Thoracic aorta (tissue), 2 donors: ENCODE data around the gene CNTN2. TPM values are rescaled to one million over a fixed set of nuclear protein-coding genes. Genes with fewer than 3 reads are reported as not detected.

Experiments
- ATAC-seq: fragments of 150-250 bp; one replicate; pipeline ENCODE4 v1.8.0; 2017; ENCODE audit warnings: low read depth; ENCODE audit not compliant: insufficient number of reproducible peaks, low FRiP score
- DNase-seq: peaks from one replicate; pipeline ENCODE4 v3.0.0-alpha.2; 2020; ENCODE audit warnings: low spot score
- H3K27ac ChIP-seq, 2 donors: fragments of 200-600 bp; sonication (generic); 1 replicate in 1 of 2; 2 replicates in 1 of 2; pipeline ENCODE4 v1.5.1; 2016; ENCODE audit warnings: mild to moderate bottlenecking in 2 of 2, moderate library complexity in 2 of 2
- H3K27me3 ChIP-seq: fragments of 200-600 bp; sonication (generic); replicated peaks from 2 replicates; pipeline ENCODE4 v1.6.0; 2016; ENCODE audit warnings: mild to moderate bottlenecking; ENCODE audit not compliant: insufficient read depth
- H3K36me3 ChIP-seq: fragments of 200-600 bp; sonication (generic); one replicate; pipeline ENCODE4 v1.5.1; 2016
- H3K4me1 ChIP-seq, 2 donors: fragments of 200-600 bp; sonication (generic); 1 replicate in 1 of 2; 2 replicates in 1 of 2; pipeline versions ENCODE4 v1.5.1 to v1.6.0; 2016; ENCODE audit warnings: low read depth in 2 of 2, mild to moderate bottlenecking in 1 of 2; ENCODE audit not compliant: control insufficient read depth in 1 of 2
- H3K4me3 ChIP-seq: fragments of 200-600 bp; sonication (generic); 2 replicates; pipeline ENCODE4 v1.5.1; 2016; ENCODE audit warnings: mild to moderate bottlenecking
- H3K9me3 ChIP-seq: fragments of 200-600 bp; sonication (generic); 2 replicates; pipeline ENCODE4 v1.5.1; 2016
- CTCF ChIP-seq: fragments of 200-600 bp; sonication (generic); IDR thresholded peaks from one replicate; pipeline ENCODE4 v1.5.1; 2019; ENCODE audit warnings: antibody characterized with exemption
- total RNA-seq, 2 donors: library from RNA; depleted of rRNA; stranded (reverse); fragments of >200 nt; gene quantifications; one replicate each; pipeline versions ENCODE4 v1.1.0 to v1.2.3, GENCODE V29; 2016

CNTN2 gene
- total RNA-seq, 2 donors from 2014 or later = 0.68 to 1.4 TPM

GRCh38 chr1:205045146-205045545 is 2.1 kb downstream of the CNTN2 start:
- H3K4me1 ChIP-seq = peaks cover 0 to 6% of the 10 kb centered on the region in 2 donors
- no peak for TF ChIP-seq CTCF
- H3K27ac ChIP-seq = no peak overlapping the region
- DNase-seq = no peak
- H3K4me3 ChIP-seq = no peak overlapping the region
- no peaks in the 10 kb centered on the region for H3K9me3 ChIP-seq
- ATAC-seq = no peak
- no peaks in the 10 kb centered on the region for H3K36me3 ChIP-seq
- no peaks in the 10 kb centered on the region for H3K27me3 ChIP-seq

GRCh38 chr1:205046870-205047269 is 3.9 kb downstream of the CNTN2 start:
- no peak overlapping the region for H3K27ac ChIP-seq
- H3K36me3 ChIP-seq = no peaks in the 10 kb centered on the region
- H3K27me3 ChIP-seq = no peaks in the 10 kb centered on the region
- TF ChIP-seq CTCF = no peak
- no peak overlapping the region for H3K4me3 ChIP-seq
- DNase-seq (no peak), ATAC-seq (no peak)
- peaks cover 0 to 6% of the 10 kb centered on the region in 2 donors for H3K4me1 ChIP-seq
- H3K9me3 ChIP-seq = no peaks in the 10 kb centered on the region

- TF ChIP-seq CTCF = no peak
- H3K4me1 ChIP-seq = peaks cover 0 to 6% of the 10 kb centered on the region in 2 donors
- H3K27me3 ChIP-seq = no peaks in the 10 kb centered on the region
- no peak overlapping the region for H3K27ac ChIP-seq
- H3K9me3 ChIP-seq = no peaks in the 10 kb centered on the region
- no peak for ATAC-seq
- no peak for DNase-seq
- H3K36me3 ChIP-seq = no peaks in the 10 kb centered on the region
- H3K4me3 ChIP-seq = no peak overlapping the region
Observed at GRCh38 chr1:205047764-205048231, 4.8 kb downstream of the CNTN2 start.

DNA sequence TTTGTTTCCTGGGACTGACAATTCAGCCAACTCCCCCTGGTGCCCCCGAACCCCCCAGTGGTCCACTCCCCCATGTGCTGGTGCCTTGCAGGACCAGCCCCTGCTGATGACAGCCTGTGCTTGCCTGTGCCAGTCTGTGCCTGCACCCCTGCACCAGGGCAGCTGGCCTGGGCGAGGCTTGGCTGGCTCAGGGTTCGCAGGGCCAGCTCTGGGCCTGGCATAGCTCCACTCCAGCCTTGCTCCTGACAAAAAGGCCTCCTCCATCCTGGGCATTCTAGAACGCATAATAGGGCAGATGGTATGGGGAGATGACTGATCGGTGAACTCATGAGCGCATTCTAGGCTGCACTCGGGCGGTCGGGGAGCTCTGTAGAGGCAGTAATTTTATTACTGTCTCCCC is 5.4 kb downstream of the CNTN2 start:
- DNase-seq = no peak
- Histone ChIP-seq H3K4me1 (peaks cover 0 to 2% of the 10 kb centered on the region in 2 donors), H3K4me3 (no peak overlapping the region), H3K27ac (no peak overlapping the region), H3K36me3 (no peaks in the 10 kb centered on the region), H3K9me3 (no peaks in the 10 kb centered on the region), H3K27me3 (no peaks in the 10 kb centered on the region)
- no peak for ATAC-seq
- TF ChIP-seq CTCF = no peak

GRCh38 chr1:205049479-205049878 is 6.5 kb downstream of the CNTN2 start:
- H3K4me1 ChIP-seq = no peaks in the 10 kb centered on the region
- no peak for ATAC-seq
- no peak for DNase-seq
- no peaks in the 10 kb centered on the region for H3K36me3 ChIP-seq
- H3K27ac ChIP-seq = no peak overlapping the region
- H3K4me3 ChIP-seq = no peak overlapping the region
- TF ChIP-seq CTCF = no peak
- H3K9me3 ChIP-seq = no peaks in the 10 kb centered on the region
- no peaks in the 10 kb centered on the region for H3K27me3 ChIP-seq
